ENCODE results near the gene HACD4.

- TF ChIP-seq KDM1A (IDR thresholded peaks at IDR 0.05; ENCODE audit: low read depth) (no peak), BCL3 (IDR thresholded peaks at IDR 0.05) (no peak), CTCF (IDR thresholded peaks at IDR 0.05) (no peak), RARB (CRISPR knock-in tag; IDR thresholded peaks at IDR 0.05) (no peak), POLR2AphosphoS2 (conservative IDR thresholded peaks at IDR 0.05; ENCODE audit: low read length) (no peak), SMC3 (IDR thresholded peaks at IDR 0.05) (no peak), POLR2A (IDR thresholded peaks at IDR 0.05; ENCODE audit: low read length) (no peak), EP300 (IDR thresholded peaks at IDR 0.05) (no peak), MYC (IDR thresholded peaks at IDR 0.05; ENCODE audit: borderline replicate concordance, low read length) (no peak), ZNF302 (CRISPR knock-in tag; IDR thresholded peaks at IDR 0.05) (no peak), REST (IDR thresholded peaks at IDR 0.05) (no peak), PHF8 (IDR thresholded peaks at IDR 0.05; ENCODE audit: borderline replicate concordance, low read depth) (no peak)
These were observed 29.6 kb upstream of the HACD4 start for GRCh38 chr9:21060919-21061561.
